MCF 10A (cell line): ENCODE results near the gene LRCOL1. TPM values are rescaled to one million over a fixed set of nuclear protein-coding genes. Genes with fewer than 3 reads are reported as not detected.

Experiments
- BruUV-seq: library from RNA; stranded (reverse); fragments of 400-500 nt; replicated peaks from 2 replicates; lab custom pipeline; 2021; lab: Mats Ljungman, UMichigan
- CTCF ChIA-PET: fragments of 300-600 bp; sonication (Branson Sonifier 250); formaldehyde crosslinking; extraction: SDS; loops from one replicate; lab custom pipeline; 2021; ENCODE audit warnings: antibody characterized with exemption, inconsistent platforms; lab: Yijun Ruan, JAX
- POLR2A ChIA-PET: fragments of 300-600, 350-650 bp; sonication (Branson Sonifier 250); formaldehyde crosslinking; extraction: SDS; loops from one replicate; lab custom pipeline; 2020; ENCODE audit warnings: antibody characterized with exemption, inconsistent platforms; lab: Yijun Ruan, JAX
- DNase-seq: peaks from one replicate; pipeline ENCODE4 v3.0.0-alpha.2; 2018; ENCODE audit not compliant: unreplicated experiment
- H3K27ac Mint-ChIP-seq: one replicate; pipeline ENCODE4 v1.8.0; 2022; ENCODE audit warnings: mild to moderate bottlenecking, low read depth, mixed read lengths; ENCODE audit not compliant: unreplicated experiment
- H3K27me3 Mint-ChIP-seq: one replicate; pipeline ENCODE4 v1.8.0; 2022; ENCODE audit warnings: mixed read lengths; ENCODE audit not compliant: insufficient read depth, unreplicated experiment
- H3K36me3 Mint-ChIP-seq: one replicate; pipeline ENCODE4 v1.8.0; 2022; ENCODE audit warnings: mild to moderate bottlenecking, moderate library complexity, mixed read lengths; ENCODE audit not compliant: insufficient read depth, unreplicated experiment
- H3K4me1 Mint-ChIP-seq: one replicate; pipeline ENCODE4 v1.8.0; 2022; ENCODE audit warnings: mixed read lengths; ENCODE audit not compliant: insufficient read depth, unreplicated experiment
- H3K4me3 Mint-ChIP-seq: one replicate; pipeline ENCODE4 v1.8.0; 2022; ENCODE audit warnings: mild to moderate bottlenecking, moderate library complexity, mixed read lengths; ENCODE audit not compliant: unreplicated experiment
- H3K9me3 Mint-ChIP-seq: one replicate; pipeline ENCODE4 v1.8.0; 2022; ENCODE audit warnings: mixed read lengths; ENCODE audit not compliant: unreplicated experiment
- CTCF ChIP-seq: fragments of 200-600 bp; IDR thresholded peaks from one replicate; pipeline ENCODE4 v1.8.0; 2022; ENCODE audit warnings: antibody characterized with exemption, mild to moderate bottlenecking; ENCODE audit not compliant: unreplicated experiment
- intact Hi-C: fragments of 100-400 bp; cut with micrococcal nuclease; formaldehyde crosslinking; loops from 2 replicates; pipeline ENCODE4 v1.14.1; 2022
- total RNA-seq: library from RNA; stranded (reverse); gene quantifications from 2 replicates; pipeline ENCODE4 v1.2.3, GENCODE V29; 2022

Gene LRCOL1
- total RNA-seq, 1 experiment from 2014 or later = not detected

- POLR2A ChIA-PET = no interaction called here
- Mint-ChIP-seq H3K27me3 (no peaks in the 10 kb centered on the region), H3K36me3 (peaks cover 22% of the 10 kb centered on the region), H3K4me1 (no peaks in the 10 kb centered on the region), H3K4me3 (no peak overlapping the region), H3K27ac (no peak overlapping the region), H3K9me3 (no peaks in the 10 kb centered on the region)
- no peak for TF ChIP-seq CTCF
- CTCF ChIA-PET = no interaction called here
- BruUV-seq = no TSS peak
- intact Hi-C loops = no loop called here
- DNase-seq = no peak
Measured at GRCh38 chr12:132568826-132569480, 41.4 kb downstream of the LRCOL1 start.

- POLR2A ChIA-PET = interaction anchor here (0.7 to 0.8 kb wide), 2 partner anchors 11 to 47 kb away, joined by 3 read pairs; no protein-coding TSS in a partner anchor
- no TSS peak for BruUV-seq
- no peaks in the 10 kb centered on the region for H3K9me3 Mint-ChIP-seq
Measured at GRCh38 chr12:132568301-132568700, 42.1 kb downstream of the LRCOL1 start.

GRCh38 chr12:132566516-132567131, 43.8 kb downstream of the LRCOL1 start:
- Mint-ChIP-seq H3K27ac (no peak overlapping the region), H3K9me3 (no peaks in the 10 kb centered on the region), H3K27me3 (no peaks in the 10 kb centered on the region), H3K36me3 (peaks cover 11% of the 10 kb centered on the region), H3K4me1 (peaks cover 5% of the 10 kb centered on the region), H3K4me3 (no peak overlapping the region)
- CTCF ChIA-PET = interaction anchor here (0.5 to 0.7 kb wide), 2 partner anchors 81 to 247 kb away, joined by 3 read pairs; no protein-coding TSS in a partner anchor
- TF ChIP-seq CTCF = no peak
- no peak for DNase-seq
- no TSS peak for BruUV-seq
- POLR2A ChIA-PET = interaction anchor here (0.6 kb wide), 1 partner anchor 144 kb away, joined by 3 read pairs; no protein-coding TSS in a partner anchor
- intact Hi-C loops = no loop called here

More at GRCh38 chr12:132568301-132568700, 42.1 kb downstream of the LRCOL1 start:
- Mint-ChIP-seq H3K4me3 (no peak overlapping the region), H3K36me3 (peaks cover 16% of the 10 kb centered on the region), H3K27ac (no peak overlapping the region), H3K4me1 (peaks cover 4% of the 10 kb centered on the region), H3K27me3 (no peaks in the 10 kb centered on the region)
- DNase-seq = no peak
- intact Hi-C loops = no loop called here
- CTCF ChIA-PET = interaction anchor here (1.0 kb wide), 1 partner anchor 154 kb away, joined by 3 read pairs; no protein-coding TSS in a partner anchor
- TF ChIP-seq CTCF = no peak

- TF ChIP-seq CTCF = no peak
- BruUV-seq = no TSS peak
- Mint-ChIP-seq H3K36me3 (peaks cover 11% of the 10 kb centered on the region), H3K4me1 (peaks cover 5% of the 10 kb centered on the region), H3K27me3 (no peaks in the 10 kb centered on the region), H3K4me3 (no peak overlapping the region), H3K9me3 (no peaks in the 10 kb centered on the region), H3K27ac (no peak overlapping the region)
- ChIA-PET POLR2A (no interaction called here), CTCF (no interaction called here)
- intact Hi-C loops = no loop called here
- no peak for DNase-seq
Measured at GRCh38 chr12:132565365-132565764, 45.0 kb downstream of the LRCOL1 start.
